K562 (cell line): ENCODE measurements around the gene DGLUCY. TPM values are rescaled to one million over a fixed set of nuclear protein-coding genes. Genes with fewer than 3 reads are reported as not detected.

ENCODE experiments used
- ETV6 ChIP-seq, 3 experiments: fragments of 150-350 bp in 1 of 3; sonication (generic) in 1 of 3; formaldehyde crosslinking in 1 of 3; IDR thresholded peaks; 2 replicates each; pipeline versions ENCODE4 v1.6.1 to v1.8.0; 2014 to 2022; ENCODE audit warnings: borderline replicate concordance in 2 of 3, low read depth in 2 of 3, antibody characterized with exemption in 1 of 3, low read length in 1 of 3, mild to moderate bottlenecking in 1 of 3, missing genetic modification reagents in 1 of 3
- HNRNPUL1 ChIP-seq: fragments of 200-400 bp; formaldehyde crosslinking; IDR thresholded peaks from 2 replicates; pipeline ENCODE4 v1.6.1; 2017; ENCODE audit warnings: low read length
- KDM1A ChIP-seq, 2 experiments: fragments of 450-650 bp; IDR thresholded peaks; 2 replicates each; pipeline ENCODE4 v1.6.1; 2016; ENCODE audit warnings: mild to moderate bottlenecking in 2 of 2
- MNT ChIP-seq, 2 experiments: fragments of 450-650 bp; conservative IDR thresholded peaks; 2 replicates each; pipeline ENCODE4 v1.6.1; 2017; ENCODE audit warnings: mild to moderate bottlenecking in 2 of 2, moderate library complexity in 2 of 2
- MYC ChIP-seq, 2 experiments: fragments of 250-450 bp in 1 of 2; sonication (Bioruptor Pico) in 1 of 2; IDR thresholded peaks; 2 replicates each; pipeline versions ENCODE4 v1.5.1 to v1.6.1; 2012 to 2021; ENCODE audit warnings: low read depth in 2 of 2, borderline replicate concordance in 1 of 2, improper control_type of control experiment in 1 of 2, low read length in 1 of 2, mild to moderate bottlenecking in 1 of 2, moderate library complexity in 1 of 2
- NCOA6 ChIP-seq: fragments of 450-650 bp; IDR thresholded peaks from 2 replicates; pipeline ENCODE4 v1.6.1; 2017; ENCODE audit warnings: mild to moderate bottlenecking
- PPARD ChIP-seq: fragments of 250-450 bp; sonication (Bioruptor Pico); IDR thresholded peaks from 2 replicates; pipeline ENCODE4 v1.8.0; 2022; ENCODE audit warnings: inconsistent platforms, mild to moderate bottlenecking, moderate library complexity
- PTRF ChIP-seq: fragments of 450-650 bp; IDR thresholded peaks from 2 replicates; pipeline ENCODE4 v1.6.1; 2016; ENCODE audit warnings: mild to moderate bottlenecking, missing genetic modification characterization, missing compliant biosample characterization
- RAD51 ChIP-seq: fragments of 450-650 bp; IDR thresholded peaks from 2 replicates; pipeline ENCODE4 v1.7.1; 2016; ENCODE audit warnings: low read depth, mild to moderate bottlenecking, borderline replicate concordance
- RB1 ChIP-seq: fragments of 450-650 bp; IDR thresholded peaks from 2 replicates; pipeline ENCODE4 v1.6.1; 2017; ENCODE audit warnings: low read depth, mild to moderate bottlenecking
- SETDB1 ChIP-seq: IDR thresholded peaks from one replicate; pipeline ENCODE4 v1.6.1; 2012; ENCODE audit warnings: low read length, control low read depth, inconsistent platforms
- TAF1 ChIP-seq: IDR thresholded peaks from 2 replicates; pipeline ENCODE4 v1.6.1; 2011; ENCODE audit warnings: mild to moderate bottlenecking, low read length, moderate library complexity; ENCODE audit not compliant: insufficient read depth, control insufficient read depth, severe bottlenecking; ENCODE audit errors: extremely low read depth
- TSHZ1 ChIP-seq: fragments of 250-450 bp; sonication (Bioruptor Pico); IDR thresholded peaks from 2 replicates; pipeline ENCODE4 v1.4.0; 2020; ENCODE audit warnings: mild to moderate bottlenecking, moderate library complexity
- ZFP91 ChIP-seq: sonication (generic); formaldehyde crosslinking; IDR thresholded peaks from 2 replicates; pipeline ENCODE4 v1.8.0; 2022; ENCODE audit warnings: mild to moderate bottlenecking, missing genetic modification reagents
- ZNF280B ChIP-seq: fragments of 250-450 bp; sonication (Bioruptor Pico); IDR thresholded peaks from 2 replicates; pipeline ENCODE4 v1.5.1; 2021; ENCODE audit warnings: mild to moderate bottlenecking
- ZNF445 ChIP-seq: fragments of 250-450 bp; sonication (Bioruptor Pico); IDR thresholded peaks from 2 replicates; pipeline ENCODE4 v1.4.0; 2020; ENCODE audit warnings: low read depth, mild to moderate bottlenecking, moderate library complexity
- ZNF512 ChIP-seq: IDR thresholded peaks from 2 replicates; pipeline ENCODE4 v1.6.1; 2016; ENCODE audit warnings: missing genetic modification characterization, missing compliant biosample characterization
- polyA plus RNA-seq, 8 experiments: library from polyadenylated mRNA; depleted of rRNA in 4 of 8; stranded (reverse) in 5 of 8; unstranded in 3 of 8; fragments of >200 nt; fragmentation: Nextera tagmentation in 2 of 8; fragmentation: Illumina TruSeq in 1 of 8; extraction: Ambion mirVana in 2 of 8; extraction: Trizol in 1 of 8; gene quantifications; 2 replicates each; pipeline versions ENCODE4 v1.2.1 to v1.2.3, GENCODE V29; 2011 to 2014; ENCODE audit warnings: inconsistent platforms in 1 of 8, missing spikeins in 1 of 8
- total RNA-seq, 7 experiments: library from RNA; depleted of rRNA in 6 of 7; stranded (reverse); fragments of >200 nt in 6 of 7; fragmentation: Illumina TruSeq in 2 of 7; extraction: Trizol in 2 of 7; gene quantifications; 2 replicates each; pipeline versions ENCODE4 v1.2.1 to v1.2.3, GENCODE V29; 2011 to 2021; ENCODE audit warnings: low replicate concordance in 1 of 7

The DGLUCY gene
- total and polyA plus RNA-seq, 9 of the 15 experiments (the other 6 are each of a cell fraction or from before 2014, with no cell fraction given), result 9.9 to 28.4 (median 21.0) TPM

GRCh38 chr14:91113829-91114078 lies at the start of gene DGLUCY (continued):
- no peak for TF ChIP-seq ZNF512 (tag)
- TF ChIP-seq ZNF445 (CRISPR knock-in tag), result no peak
- TF ChIP-seq PPARD (CRISPR knock-in tag), result no peak
- TF ChIP-seq ZFP91 (CRISPR knock-in tag), result peak; percentile 94
- peak; percentile 93; the same call in 1 of the 2 replicates for TF ChIP-seq MYC (IDR thresholded peaks at IDR 0.05; ENCODE audit: low read depth, low read length)
- no peak for TF ChIP-seq MYC (CRISPR knock-in tag; IDR thresholded peaks at IDR 0.05; ENCODE audit: borderline replicate concordance, low read depth)
- TF ChIP-seq TAF1, result no peak
- no peak for TF ChIP-seq SETDB1
- no peak for TF ChIP-seq KDM1A (IDR thresholded peaks at IDR 0.05)
- 0 out of 2 replicates have a peak, but pooled peaks have one; percentile 6 for TF ChIP-seq RAD51
- no peak for TF ChIP-seq TSHZ1
- TF ChIP-seq RB1, result no peak; the same call in 1 of the 2 replicates
- TF ChIP-seq ETV6 (IDR thresholded peaks at IDR 0.05; ENCODE audit: borderline replicate concordance in 1 of 2, low read depth in 2 of 2, low read length in 1 of 2), result no peak
- no peak for TF ChIP-seq ETV6 (CRISPR knock-in tag; IDR thresholded peaks at IDR 0.05; ENCODE audit: borderline replicate concordance)
- no peak for TF ChIP-seq PTRF (tag)
- no peak; a peak in 1 of 4 replicates for TF ChIP-seq MNT (conservative IDR thresholded peaks at IDR 0.05)
- no peak for TF ChIP-seq ZNF280B
- no peak for TF ChIP-seq HNRNPUL1
- no peak for TF ChIP-seq NCOA6
